HFFc6 (cell line): ENCODE measurements around the gene NOS1. TPM values are rescaled to one million over a fixed set of nuclear protein-coding genes. Genes with fewer than 3 reads are reported as not detected.
A peak's percentile ranks its signal among the peaks of the same experiment; 100 is the strongest.
"Not testable (repeated sequence)": the region's sequence is repeated elsewhere in the genome, so short reads cannot be mapped to it uniquely, and the experiment has no call there.

Experiments used
- DNase-seq: peaks from one replicate; pipeline ENCODE4 v3.0.0-alpha.2; 2018
- H3K27ac Mint-ChIP-seq: 2 replicates; pipeline ENCODE4 v1.8.0; 2020; ENCODE audit warnings: mild to moderate bottlenecking, mixed read lengths
- H3K27me3 Mint-ChIP-seq: 2 replicates; pipeline ENCODE4 v1.8.0; 2021; ENCODE audit warnings: mild to moderate bottlenecking, moderate library complexity, mixed read lengths; ENCODE audit not compliant: insufficient read depth
- H3K36me3 Mint-ChIP-seq: 2 replicates; pipeline ENCODE4 v1.8.0; 2021; ENCODE audit warnings: low read depth, mixed read lengths
- H3K4me1 Mint-ChIP-seq: 2 replicates; pipeline ENCODE4 v1.8.0; 2020; ENCODE audit warnings: low read depth, mixed read lengths
- H3K4me3 Mint-ChIP-seq: 2 replicates; pipeline ENCODE4 v1.8.0; 2020; ENCODE audit warnings: mild to moderate bottlenecking, moderate library complexity, mixed read lengths
- H3K9me3 Mint-ChIP-seq: 2 replicates; pipeline ENCODE4 v1.8.0; 2020; ENCODE audit warnings: mild to moderate bottlenecking, mixed read lengths
- total RNA-seq, 6 experiments: library from RNA; stranded (reverse); fragmentation: NEBNext Ultra II Directional; extraction: Animal tissue kit (Norgen Biotek cat#: 25700); gene quantifications; 2 replicates in 1 of 6; 3 replicates in 5 of 6; pipeline ENCODE4 v1.2.3, GENCODE V29; 2021
- TF ChIP-seq, protein P1 (sequence below): fragments of 200-600 bp; sonication (generic); IDR thresholded peaks from 2 replicates; pipeline ENCODE4 v1.5.0; 2021; ENCODE audit warnings: antibody characterized with exemption, mild to moderate bottlenecking

The NOS1 gene
- total RNA-seq, 6 experiments from 2014 or later = not detected

DNA sequence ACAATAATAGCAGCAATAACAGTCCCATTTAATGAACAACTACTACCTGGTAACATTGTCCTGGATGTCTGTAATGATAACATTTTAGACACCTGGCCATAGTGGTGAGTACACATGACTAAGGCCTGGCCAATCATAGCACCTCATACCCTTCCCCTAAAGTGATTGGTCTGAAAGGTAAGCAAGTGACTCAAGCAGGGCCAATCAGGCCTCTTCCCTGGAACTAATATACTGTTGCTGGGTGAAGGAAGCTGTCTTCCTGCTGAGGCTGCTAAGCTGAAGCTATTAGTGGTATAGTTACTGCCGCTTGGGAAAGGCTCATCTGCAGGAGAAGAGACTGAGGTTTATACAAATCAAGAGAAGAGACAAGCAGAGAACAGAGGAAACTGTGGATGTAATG, 18.7 kb upstream of the NOS1 start:
- Mint-ChIP-seq H3K9me3 (peaks cover 55% of the 10 kb centered on the region), H3K27me3 (peaks cover 3% of the 10 kb centered on the region; the same call in 1 of the 2 replicates), H3K4me3 (no peak overlapping the region), H3K36me3 (peaks cover 14% of the 10 kb centered on the region; the same call in 1 of the 2 replicates), H3K4me1 (no peaks in the 10 kb centered on the region), H3K27ac (no peak overlapping the region)
- no peak for DNase-seq
- TF ChIP-seq, protein P1, sequence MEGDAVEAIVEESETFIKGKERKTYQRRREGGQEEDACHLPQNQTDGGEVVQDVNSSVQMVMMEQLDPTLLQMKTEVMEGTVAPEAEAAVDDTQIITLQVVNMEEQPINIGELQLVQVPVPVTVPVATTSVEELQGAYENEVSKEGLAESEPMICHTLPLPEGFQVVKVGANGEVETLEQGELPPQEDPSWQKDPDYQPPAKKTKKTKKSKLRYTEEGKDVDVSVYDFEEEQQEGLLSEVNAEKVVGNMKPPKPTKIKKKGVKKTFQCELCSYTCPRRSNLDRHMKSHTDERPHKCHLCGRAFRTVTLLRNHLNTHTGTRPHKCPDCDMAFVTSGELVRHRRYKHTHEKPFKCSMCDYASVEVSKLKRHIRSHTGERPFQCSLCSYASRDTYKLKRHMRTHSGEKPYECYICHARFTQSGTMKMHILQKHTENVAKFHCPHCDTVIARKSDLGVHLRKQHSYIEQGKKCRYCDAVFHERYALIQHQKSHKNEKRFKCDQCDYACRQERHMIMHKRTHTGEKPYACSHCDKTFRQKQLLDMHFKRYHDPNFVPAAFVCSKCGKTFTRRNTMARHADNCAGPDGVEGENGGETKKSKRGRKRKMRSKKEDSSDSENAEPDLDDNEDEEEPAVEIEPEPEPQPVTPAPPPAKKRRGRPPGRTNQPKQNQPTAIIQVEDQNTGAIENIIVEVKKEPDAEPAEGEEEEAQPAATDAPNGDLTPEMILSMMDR = no peak

- Mint-ChIP-seq H3K4me1 (no peaks in the 10 kb centered on the region), H3K4me3 (no peak overlapping the region), H3K27me3 (peaks cover 3% of the 10 kb centered on the region; the same call in 1 of the 2 replicates), H3K9me3 (peaks cover 36% of the 10 kb centered on the region), H3K27ac (no peak overlapping the region), H3K36me3 (peaks cover 5% of the 10 kb centered on the region; the same call in 1 of the 2 replicates)
- no peak for DNase-seq
- TF ChIP-seq, protein P1 = no peak
Measured at GRCh38 chr12:117377758-117378157, 16.3 kb upstream of the NOS1 start.

DNA sequence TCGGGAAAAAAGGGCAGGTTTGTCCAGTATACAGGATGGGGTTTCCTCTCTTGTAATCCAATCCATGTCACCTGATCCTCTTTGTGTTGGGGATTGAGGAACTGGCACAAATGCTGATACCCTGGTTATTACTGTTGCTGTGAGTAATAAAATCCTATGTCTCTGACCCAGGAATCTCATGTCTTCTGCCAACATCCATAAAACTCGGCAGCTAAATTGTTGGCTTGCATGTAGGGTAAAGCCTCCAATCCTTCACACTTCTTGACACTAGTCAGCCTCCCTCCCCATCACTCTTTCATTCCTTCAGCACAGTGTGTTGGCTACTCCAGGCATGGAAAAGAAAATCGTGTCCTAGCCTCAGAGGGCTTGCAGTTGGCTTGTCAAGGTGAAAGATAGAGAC, 9.2 kb upstream of the NOS1 start:
- no peak for DNase-seq
- Mint-ChIP-seq H3K36me3 (no peaks in the 10 kb centered on the region), H3K9me3 (no peaks in the 10 kb centered on the region; the same call in 1 of the 2 replicates), H3K4me1 (no peaks in the 10 kb centered on the region), H3K27me3 (peaks cover 12% of the 10 kb centered on the region), H3K4me3 (no peak overlapping the region), H3K27ac (no peak overlapping the region)
- TF ChIP-seq, protein P1 = no peak

DNA sequence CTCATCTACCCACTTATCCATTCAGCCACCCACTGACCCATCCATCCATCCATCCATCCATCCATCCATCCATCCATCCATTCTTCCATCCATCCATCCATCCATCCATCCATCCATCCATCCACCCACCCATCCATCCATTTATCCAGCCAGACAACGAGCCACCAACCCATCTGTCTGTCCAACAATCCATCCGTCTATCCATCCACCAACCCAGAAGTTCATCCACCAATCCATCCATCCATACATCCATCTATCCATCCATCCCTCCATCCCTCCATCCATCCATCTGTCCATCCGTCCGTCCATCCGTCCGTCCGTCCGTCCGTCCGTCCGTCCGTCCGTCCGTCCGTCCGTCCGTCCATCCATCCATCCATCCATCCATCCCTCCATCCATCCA, 8.6 kb upstream of the NOS1 start:
- H3K27ac Mint-ChIP-seq, DNase-seq, H3K36me3 Mint-ChIP-seq, H3K4me3 Mint-ChIP-seq, H3K9me3 Mint-ChIP-seq, H3K4me1 Mint-ChIP-seq: not testable (repeated sequence)
- H3K27me3 Mint-ChIP-seq = peaks cover 17% of the 10 kb centered on the region

- no peaks in the 10 kb centered on the region for H3K4me1 Mint-ChIP-seq
- no peaks in the 10 kb centered on the region for H3K9me3 Mint-ChIP-seq
- peak; percentile 66 for DNase-seq
- H3K27ac Mint-ChIP-seq = no peak overlapping the region
- H3K27me3 Mint-ChIP-seq = peaks cover 29% of the 10 kb centered on the region
- TF ChIP-seq, protein P1 = peak; percentile 97
- H3K4me3 Mint-ChIP-seq = no peak overlapping the region
- H3K36me3 Mint-ChIP-seq = no peaks in the 10 kb centered on the region
Measured at GRCh38 chr12:117367006-117367638, 5.7 kb upstream of the NOS1 start.

GRCh38 chr12:117365049-117365616, 3.7 kb upstream of the NOS1 start:
- H3K4me1 Mint-ChIP-seq = no peaks in the 10 kb centered on the region
- TF ChIP-seq, protein P1 = no peak
- no peak overlapping the region for H3K27ac Mint-ChIP-seq
- no peak for DNase-seq
- H3K27me3 Mint-ChIP-seq = peaks cover 33% of the 10 kb centered on the region
- H3K36me3 Mint-ChIP-seq = no peaks in the 10 kb centered on the region
- no peaks in the 10 kb centered on the region for H3K9me3 Mint-ChIP-seq
- no peak overlapping the region for H3K4me3 Mint-ChIP-seq
